ENCODE data around the gene NAV2.

The NAV2 gene

DNA sequence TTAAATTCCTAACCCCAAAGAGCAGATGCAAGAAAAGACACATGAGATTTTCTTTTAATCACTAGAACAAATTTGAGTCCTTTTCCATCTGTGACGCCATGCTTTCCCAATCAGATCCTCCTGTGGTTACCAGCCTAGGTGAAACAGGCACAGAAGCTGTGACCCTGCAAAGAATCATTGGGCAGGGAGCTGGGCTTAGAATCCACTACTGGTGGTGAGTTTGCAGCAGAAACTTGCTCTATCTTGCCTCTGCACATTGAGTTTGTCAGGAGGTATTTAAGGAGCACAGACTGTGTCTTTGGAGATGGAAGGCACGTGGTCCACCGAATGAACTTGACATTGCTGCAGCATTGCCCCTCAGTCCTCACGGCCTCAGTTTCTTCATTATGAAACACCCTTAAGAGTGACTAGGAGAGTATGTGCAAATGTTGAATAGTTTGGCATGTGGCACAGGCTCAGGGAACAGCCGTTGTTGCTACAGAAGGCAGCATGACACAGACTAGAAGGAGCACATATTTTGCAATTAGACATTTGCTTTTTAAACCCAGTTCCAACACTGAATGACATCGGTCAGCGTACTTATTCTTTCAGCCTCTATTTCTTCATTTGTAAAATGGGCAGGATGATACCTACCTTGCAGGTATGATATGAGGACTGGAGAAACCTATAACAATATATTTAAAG, 320.1 kb downstream of the NAV2 start:
- DNase-seq = no peak

DNA sequence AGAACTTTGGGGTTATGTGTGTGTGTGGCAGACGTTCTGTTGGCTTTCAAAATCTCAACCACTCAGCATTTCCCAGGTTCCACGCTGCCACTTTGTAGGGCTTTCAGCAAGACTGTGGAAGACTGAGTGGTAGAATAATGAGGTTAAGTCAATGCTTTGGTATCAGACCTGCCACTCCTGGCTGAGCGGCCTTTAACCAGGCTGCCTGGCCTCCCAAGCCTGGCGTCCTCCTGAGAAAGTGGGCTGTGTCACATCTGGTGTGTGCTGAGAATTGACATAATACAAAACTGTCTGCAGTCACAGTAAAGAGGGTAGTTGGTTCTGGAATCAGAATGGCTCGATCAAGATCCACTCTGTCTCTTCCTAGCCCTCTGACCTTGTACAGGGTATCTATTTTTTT, 321.2 kb downstream of the NAV2 start:
- DNase-seq = no peak

DNA sequence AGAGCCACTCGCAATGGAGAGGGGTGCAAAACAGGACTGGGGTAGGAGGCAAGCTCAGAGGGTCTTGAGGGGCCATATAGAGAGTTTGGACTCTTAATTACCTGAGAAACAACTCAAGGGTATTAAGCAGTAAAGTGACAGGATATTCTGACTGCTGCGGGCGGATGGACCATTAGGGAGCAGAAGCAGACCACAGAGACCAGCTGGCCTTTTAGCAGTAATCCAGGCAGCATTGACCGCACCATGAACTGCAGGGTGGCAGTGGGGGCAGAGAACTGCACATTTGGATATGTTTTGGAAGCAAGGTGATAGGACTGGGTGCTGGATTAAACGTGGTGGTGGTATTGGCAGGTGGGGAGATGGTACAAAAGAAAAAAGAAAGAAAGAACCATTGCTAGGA, 322.3 kb downstream of the NAV2 start:
- no peak for DNase-seq

DNA sequence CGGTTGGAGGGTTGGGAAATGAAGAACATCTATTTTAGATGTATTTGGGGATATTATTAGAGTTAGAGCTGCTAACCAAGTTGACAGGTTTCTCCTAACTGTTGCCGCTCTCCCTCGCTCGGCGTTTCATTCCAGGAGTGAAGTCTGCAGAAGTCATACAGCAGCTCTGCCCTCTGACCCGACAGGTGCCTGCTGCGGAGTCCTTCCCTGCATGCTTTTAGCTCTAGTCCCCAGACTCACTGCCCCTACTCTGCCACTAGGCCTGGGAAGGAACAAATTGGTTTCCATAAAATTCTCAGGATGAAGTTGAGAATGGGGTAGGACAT, 322.7 kb downstream of the NAV2 start:
- no peak for DNase-seq

DNA sequence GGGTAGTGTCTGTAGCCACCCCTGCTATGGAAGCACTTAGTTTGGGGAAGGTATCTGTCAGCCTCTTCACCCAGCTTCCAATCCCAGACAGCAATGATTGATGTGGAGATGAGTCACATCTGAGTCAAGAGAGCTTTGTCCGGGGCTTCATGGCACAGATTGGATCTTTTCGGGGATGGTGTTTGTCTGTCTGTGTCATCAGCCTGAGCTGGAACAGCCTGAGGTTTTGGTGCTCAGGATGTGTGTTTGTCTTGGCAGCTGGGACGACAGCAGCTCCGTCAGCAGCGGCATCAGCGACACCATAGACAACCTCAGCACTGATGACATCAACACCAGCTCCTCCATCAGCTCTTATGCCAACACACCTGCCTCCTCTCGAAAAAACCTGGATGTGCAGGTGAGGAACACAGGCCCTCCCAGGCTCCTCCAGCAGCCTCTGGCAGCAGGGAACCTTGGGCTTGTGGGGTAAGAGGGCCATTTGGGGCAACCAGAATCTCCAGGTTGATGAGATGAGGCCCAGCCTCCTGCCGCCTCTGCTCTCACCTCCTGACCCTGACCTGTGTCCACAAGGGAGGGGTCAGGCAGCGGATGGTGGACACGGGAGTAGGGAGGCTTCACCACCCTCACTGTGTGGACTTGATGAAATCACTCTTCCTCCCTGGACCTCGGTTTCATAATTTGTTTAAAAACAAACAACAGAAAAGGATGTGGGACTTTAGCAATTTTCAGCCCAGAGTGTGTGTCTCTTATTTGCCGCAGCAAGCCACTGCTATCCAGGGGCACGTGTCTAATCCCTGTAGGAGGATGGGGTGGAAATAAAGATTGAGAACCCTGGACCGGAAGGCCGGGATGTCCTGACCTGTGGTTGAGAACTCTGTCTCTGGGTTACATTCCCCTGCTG, 323.3 kb downstream of the NAV2 start:
- DNase-seq = no peak

DNA sequence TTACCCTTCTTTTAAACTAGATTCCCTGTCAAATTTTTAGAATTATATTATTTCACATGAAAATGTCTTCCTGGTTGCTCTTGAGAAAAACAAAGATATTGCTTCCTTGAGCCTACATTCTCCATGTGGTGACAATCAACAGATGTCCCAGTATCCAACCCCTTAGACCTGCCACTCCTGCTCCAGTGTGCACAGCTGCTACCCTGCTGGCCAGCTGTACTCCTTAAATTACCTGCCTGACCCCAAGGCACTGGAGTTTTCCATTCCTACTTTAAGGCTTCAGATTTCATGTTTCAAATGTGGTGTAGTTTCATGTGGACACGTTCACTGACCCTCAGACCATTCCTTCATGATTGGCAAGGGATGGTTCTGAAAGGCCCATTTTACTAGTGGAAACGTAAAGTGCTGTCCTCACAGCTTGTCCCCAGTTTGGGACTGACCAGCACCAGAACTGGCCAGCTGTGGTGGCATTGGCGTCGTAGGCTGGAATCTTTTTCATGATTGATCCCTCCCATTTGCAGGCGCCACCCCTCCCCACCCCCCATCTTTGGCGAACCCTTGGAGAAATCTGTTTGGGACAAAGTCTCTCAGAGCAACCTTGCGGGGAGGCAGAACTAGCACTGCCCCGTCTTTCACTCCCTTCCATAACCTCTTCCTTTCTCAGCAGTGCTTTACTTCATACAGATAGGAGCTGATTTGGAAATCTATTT, 324.1 kb downstream of the NAV2 start:
- DNase-seq = no peak

DNA sequence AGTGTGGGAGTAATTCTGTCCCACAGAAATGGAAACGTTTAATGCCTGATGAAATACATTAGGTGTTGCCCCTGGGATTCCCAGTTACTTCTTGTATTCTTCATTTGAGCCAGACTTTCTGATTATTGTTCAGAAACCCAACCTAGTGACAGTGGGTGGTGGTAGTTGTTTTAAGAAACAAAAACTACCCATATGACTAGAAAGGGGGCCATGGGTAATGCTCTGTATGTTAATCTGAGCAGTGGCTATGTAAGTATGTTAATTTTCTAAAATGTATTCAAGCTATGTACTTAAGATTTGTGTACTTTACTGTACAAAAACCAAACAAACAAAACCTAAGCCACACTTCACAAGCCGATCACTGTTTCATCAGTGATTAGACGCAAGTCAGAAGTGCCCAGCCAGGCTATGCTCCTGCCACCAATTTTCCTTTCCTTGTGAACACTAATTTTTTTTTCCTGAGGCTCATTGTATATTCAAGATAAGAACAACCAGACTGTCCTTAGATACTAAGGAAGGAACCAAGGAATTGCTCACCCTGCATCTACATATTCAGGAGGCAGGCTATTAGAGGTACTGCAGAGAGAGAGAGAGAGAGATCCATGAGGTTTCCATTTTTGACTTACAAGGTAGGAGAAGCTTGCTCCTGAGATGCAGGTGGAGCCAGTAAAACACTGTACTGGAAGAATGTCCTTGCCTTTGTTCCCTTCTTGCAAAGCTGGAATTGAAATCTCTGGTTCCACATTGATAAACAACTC, 324.9 kb downstream of the NAV2 start:
- no peak for DNase-seq

DNA sequence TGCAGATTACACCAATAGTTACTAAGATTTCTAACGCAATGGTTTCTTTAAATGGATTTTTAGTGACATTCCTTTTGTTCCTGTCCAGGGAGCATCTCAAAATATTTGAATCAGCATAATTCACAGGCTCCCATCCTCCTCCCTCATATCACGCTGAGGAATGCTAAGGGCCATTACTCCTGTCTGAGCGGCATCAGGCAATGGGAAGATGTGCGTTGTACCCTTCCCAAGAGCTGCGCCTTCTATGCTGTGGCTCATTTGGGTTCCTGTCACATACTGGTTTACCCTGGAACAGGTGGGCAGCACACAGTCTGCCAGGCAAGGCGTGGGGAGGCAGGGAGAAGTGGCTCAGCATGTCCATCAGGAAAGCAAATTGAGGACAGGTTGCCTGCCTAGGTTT, 325.8 kb downstream of the NAV2 start:
- no peak for DNase-seq

DNA sequence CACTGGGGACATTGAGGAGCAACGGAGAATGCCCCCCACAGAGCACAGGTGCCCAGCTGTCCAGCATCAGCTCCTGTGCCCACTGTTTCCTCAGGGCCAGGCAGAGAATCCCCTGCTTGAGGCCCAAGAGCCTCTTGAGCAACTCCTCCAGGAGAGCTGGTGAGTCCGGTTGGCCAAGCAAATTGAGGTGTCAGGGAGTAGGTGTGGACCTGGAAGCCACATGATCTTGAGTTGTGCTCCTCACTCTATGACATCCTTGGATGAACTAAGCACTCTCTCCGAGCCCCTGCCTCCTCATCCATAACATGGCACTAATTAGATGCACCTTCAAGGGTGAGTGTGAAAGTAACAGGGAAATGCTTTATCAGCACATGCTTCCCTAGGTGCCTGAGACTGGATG, 326.3 kb downstream of the NAV2 start:
- no peak for DNase-seq

DNA sequence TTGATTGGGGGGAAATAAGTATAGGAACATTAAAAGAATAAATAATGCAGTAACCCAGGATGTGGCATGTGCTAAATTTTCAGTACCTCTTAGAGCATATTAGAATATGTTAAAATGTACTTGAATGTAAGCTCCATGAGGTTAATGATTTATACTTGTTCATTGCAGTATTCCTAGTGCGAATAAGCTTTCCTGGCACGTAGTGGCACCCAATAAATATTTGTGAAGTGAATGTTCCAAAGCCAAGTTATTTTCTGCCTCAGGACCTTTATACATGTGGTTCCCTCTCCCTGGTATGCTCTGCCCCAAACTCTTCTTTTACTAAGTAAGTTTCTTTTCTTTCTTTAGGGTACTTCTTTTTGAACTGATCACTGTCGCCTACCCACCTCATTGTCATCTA, 328.9 kb downstream of the NAV2 start:
- no peak for DNase-seq

DNA sequence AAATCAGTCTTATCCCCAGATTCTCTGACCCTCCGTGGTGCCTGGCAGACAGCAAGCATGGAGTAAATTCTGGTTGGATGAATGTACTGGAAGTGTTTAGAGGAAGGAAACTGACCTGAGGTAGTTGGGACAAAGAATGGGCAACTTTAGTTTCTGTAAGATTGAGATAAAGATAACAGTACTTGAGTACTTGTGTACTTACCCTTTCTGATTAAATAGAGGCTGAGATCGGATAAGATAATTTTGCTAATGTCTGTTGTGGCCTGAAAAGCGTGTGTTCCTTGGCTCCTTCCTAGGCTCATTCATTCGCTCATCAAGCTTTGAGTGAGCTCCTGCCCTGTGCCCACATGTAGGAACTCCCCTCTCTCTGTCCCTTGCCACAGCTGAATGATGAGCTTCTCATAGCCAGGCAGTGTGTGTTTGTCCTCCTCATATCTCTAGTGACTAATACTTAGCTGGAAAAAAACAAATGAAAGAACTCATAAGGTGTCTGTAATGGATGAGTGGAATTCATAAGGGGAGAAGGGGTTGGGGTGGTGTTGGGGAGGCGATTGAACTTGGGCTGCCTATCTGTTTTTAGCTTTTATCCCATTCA, 329.5 kb downstream of the NAV2 start:
- DNase-seq = no peak

DNA sequence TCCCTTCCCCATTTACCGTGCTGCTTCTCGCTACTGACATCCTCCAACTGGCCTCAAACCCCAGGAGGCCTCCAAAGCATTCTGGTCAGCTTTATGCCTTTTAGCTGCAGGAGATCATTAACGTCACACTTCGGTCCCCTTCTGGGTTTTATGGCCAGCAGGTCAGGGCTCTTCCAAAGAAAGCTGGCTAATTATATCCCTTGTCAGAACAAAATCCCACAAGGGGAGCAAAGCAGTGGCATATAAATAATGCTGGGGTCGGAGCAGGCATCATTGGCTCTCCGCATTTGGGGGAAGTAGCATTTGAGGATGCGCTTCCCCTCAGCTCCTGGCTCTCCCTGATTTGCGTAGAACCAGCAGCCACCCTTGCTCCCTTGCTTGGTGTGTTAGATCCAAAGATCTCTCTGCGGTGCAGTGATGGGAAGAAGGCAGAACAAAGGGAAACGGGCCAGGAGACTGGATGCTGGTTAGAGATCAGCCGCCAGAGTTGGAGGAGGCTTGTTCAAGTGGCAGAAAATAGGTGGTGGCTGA, 330.2 kb downstream of the NAV2 start:
- DNase-seq = no peak

DNA sequence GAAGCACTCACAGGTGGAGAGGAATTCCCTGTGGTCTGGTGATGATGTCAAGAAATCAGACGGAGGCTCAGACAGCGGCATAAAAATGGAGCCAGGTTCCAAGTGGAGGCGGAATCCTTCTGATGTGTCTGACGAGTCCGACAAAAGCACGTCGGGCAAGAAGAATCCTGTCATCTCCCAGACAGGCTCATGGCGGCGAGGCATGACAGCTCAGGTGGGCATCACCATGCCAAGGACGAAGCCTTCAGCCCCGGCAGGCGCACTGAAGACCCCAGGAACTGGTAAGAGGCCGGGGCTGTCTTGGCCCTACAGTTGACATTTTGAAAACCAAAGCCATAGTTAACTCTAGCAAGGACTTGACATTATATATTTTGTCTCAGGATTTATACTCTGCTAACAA, 331.4 kb downstream of the NAV2 start:
- DNase-seq = no peak

DNA sequence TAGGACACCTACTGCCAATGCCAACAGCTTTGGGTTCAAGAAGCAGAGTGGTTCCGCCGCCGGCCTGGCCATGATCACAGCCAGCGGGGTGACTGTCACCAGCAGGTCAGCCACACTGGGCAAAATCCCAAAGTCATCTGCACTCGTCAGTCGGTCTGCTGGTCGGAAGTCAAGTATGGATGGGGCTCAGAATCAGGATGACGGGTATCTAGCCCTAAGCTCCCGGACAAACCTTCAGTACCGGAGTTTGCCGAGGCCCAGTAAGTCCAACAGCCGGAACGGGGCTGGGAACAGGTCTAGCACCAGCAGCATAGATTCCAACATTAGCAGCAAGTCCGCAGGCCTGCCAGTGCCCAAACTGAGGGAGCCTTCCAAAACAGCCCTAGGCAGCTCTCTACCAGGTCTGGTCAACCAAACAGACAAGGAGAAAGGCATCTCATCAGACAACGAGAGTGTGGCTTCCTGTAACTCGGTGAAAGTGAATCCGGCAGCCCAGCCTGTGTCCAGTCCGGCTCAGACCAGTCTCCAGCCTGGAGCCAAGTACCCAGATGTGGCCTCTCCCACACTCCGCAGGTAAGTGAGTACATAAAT, 332.6 kb downstream of the NAV2 start:
- DNase-seq = no peak

DNA sequence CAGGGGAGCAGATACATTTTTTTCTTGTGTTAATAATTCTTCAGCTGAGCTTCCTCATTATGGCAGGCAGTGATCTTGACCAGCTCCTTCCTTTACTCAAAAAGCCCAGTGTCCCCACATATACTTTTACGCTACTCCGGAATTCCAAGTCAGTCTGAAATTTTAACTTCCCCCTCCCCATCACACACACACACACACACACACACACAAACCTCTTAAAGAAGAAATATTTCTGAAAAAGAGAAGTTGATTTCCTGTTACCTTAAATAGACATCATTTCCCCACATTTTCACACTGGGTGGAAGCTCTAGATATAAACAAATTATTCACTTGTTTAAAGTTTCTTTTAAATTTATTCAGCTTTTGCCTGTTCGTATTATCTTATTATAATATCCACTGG, 333.8 kb downstream of the NAV2 start:
- DNase-seq = no peak

DNA sequence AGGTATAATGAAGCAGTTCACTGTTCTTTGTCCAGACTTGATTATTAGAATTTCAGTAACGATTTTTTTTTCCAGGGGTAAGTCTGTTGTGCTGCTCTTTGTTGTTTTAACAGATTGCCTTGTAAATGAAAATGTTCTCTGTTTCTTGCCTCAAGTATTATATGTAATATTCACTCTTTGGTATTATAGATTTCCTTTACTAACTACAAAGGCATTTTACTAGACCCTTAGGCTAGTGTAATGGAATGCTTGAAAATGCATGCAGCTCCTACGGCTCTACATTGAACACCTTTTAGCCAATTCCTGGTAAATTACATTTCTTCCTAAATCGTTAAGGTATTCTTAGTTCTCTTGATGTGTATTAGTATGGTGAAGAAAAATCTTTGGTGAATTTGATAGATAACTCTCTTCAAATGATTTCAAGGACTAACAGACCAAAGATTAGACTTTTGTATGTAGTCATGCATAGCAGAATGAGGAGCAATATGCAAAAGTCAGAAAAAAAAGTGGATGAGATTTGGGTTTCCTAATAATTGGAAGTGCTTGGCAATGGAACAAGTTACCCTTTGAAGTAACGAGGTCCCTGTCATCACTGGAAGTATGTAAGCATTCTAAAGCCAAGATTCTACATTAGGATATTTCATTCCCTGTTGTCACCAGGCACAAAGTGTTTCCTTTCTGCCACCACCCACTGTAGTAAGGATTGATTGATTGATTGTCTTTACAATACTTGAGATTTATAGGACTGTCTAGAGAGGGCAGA, 334.6 kb downstream of the NAV2 start:
- no peak for DNase-seq

DNA sequence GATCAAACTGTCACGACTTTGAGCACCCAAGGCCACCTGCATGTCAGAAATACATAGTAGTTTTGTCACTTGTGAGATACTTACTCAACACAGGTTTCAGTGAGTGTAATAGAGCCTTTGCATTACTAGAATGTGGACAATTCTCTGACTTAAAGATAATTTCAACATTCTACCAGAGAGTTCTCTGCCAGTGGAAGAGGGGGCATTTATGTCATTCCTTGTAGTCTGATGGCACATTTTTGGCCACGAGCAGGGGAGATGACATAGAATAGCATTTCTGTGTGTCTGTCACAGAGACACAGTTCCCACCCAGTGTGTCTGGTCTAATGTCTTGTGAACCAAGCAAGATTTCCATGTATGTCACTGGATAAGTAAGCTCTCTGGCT, 335.1 kb downstream of the NAV2 start:
- DNase-seq = no peak

DNA sequence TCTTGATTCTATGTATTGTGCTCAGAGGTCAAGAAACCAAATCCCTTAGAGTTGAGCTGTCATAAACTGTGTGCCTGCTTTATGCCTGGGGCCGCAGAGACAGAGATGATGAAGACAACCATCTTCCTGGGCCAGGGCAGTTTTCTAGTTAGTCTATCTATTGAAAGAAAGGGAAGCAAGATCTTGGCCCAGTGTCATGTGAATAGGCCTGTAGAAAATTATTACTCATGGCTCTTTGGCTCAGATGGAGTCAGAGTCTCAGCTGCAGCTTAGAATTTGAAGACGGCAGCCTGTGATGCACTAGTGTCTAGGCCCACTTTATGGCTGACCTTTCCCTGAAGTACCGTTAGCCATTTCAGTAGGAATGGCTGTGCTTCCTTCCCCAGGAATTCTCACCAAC, 335.6 kb downstream of the NAV2 start:
- DNase-seq = no peak

DNA sequence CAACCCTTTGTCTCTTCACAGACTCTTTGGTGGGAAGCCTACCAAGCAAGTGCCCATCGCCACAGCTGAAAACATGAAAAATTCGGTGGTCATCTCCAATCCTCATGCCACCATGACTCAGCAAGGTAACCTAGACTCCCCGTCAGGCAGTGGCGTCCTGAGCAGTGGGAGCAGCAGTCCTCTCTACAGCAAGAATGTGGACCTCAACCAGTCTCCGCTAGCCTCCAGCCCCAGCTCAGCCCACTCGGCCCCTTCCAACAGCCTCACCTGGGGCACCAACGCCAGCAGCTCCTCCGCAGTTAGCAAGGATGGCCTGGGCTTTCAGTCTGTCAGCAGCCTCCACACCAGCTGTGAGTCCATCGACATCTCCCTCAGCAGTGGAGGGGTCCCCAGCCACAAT, 336.1 kb downstream of the NAV2 start:
- DNase-seq = no peak

DNA sequence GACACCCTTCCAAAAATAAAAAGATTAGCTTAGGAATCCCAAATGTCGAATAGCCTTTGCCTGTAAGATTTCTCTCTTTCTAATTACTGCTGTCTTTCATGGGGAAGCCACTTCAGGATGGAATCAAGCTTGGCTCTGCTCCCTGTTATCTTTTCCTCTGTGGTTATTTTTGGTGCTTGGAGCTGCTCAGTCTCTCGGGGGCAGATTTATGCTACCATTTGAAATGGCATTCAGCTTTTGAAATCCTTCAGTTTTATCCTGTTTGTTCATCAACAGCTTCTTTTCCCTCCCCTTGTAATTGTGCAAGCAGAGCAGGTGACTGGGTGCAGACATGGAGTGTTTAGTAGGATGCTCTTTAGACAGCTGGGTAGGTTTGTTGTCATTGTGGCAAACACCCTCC, 336.6 kb downstream of the NAV2 start:
- DNase-seq = no peak

DNA sequence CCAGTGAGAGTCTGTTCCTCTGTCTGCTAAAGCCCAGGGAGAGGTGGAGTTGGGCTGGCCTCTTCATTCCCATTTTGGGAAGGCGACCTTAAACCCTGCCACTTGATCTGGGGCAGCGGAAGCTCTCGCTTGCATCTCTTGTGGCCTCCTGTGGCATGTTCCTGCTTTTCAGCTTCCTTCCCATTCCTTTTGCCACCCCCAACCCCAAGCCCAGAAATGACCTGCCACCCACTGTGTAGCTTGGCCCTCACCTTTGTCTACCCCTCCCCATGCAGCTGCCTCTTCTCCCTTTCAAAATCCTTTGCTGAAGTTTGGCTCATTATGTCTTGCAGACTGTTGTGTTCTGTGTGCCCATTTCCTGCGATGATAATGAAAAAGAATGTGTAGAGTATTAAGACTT, 337.4 kb downstream of the NAV2 start:
- no peak for DNase-seq

Measured in activated effector memory CD4-positive, alpha-beta T cell treated with Interleukin-2 at 50 U/mL for 16 hours (primary cell).